Measurements from ENCODE around the gene SHH. TPM values are rescaled to one million over a fixed set of nuclear protein-coding genes. Genes with fewer than 3 reads are reported as not detected.

The SHH gene
- total RNA-seq, 1 experiment from 2014 or later: not detected

DNA sequence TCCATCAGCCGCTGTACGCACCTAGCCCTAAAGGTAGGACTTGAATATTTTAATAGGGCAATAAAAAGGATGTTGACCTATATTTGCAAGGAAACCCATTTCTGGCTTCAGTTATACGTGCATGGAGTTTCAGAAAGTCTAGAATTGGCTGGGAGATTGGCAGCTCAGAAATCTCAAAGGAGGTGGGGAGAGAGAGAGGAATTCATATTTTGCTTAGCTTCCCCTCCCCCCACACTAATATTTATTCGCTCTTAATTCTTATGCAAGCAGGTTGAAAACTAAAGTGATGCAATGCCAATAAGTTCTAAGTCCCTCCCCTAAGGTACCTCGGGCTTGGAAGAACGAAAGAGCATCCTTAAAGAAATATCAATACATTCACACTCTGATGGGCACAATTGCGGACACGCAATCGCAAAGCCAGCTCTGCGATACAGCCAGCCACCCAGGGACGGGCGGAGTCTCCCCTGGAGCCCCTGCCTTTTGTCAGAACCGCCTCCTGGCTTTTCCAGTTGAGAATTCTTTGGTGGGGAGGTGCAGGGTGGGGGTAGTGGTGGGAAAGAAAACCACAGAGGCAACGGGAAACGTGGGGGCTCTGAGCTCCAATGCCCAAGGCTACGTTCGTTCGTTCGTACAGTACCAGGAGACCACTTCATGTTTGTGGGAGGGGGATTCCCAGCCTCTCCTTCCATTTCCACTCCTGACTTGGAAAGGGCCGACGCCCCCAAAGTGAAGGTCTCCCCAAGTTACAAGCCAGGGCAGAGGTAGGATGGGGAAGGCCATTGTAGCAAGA, 1.3 kb downstream of the SHH start:
- Histone ChIP-seq H3K9me3 (replicated peaks) (no peaks in the 10 kb centered on the region), H3K4me1 (replicated peaks) (no peaks in the 10 kb centered on the region), H3K27ac (no peak overlapping the region), H3K27me3 (replicated peaks) (peaks cover 81% of the 10 kb centered on the region), H3K36me3 (no peaks in the 10 kb centered on the region), H3K4me3 (no peak overlapping the region)
- DNase-seq (ENCODE audit: low read depth in 1 of 2, low spot score in 2 of 2): no peak

DNA sequence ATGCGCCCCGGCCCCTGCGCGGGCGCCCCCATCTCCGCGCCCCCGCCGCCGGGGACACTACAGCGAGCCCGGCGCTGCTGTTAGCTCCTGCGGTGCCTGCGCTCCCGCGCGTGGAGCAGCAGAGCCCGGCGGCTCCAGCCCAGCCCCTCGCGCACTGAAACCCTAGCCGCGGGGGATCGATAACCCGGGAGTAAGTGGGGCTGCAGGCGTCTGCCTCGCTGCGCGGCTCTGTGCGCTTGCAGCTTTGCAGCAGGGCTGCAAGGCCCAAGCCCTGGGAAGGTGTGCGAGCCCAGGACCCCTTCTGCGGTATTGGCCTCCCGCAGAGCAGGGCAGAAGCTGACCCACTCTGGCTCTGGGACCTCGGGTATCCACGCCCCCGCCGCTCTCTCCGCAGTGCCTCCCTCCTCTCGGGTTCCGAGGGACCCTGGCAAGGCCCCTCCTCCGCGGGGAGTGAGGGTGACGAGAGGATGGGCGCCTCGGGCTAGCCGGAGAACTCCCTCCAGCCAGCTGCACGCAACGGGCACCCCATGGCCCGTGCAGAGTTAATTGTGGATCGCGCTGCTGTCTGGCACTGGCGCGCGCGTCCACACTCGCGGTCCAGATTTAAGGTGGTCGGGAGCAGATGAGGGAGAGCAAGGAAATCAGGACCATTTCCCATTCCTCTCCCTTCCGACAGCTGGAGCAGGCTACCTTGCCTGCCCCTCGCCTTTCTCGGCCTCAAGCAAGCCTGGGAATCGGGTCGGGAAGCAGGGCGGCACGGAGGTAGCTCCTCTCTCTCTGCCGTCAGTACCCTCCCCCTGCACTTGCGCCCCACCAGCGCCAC, 2.1 kb downstream of the SHH start:
- DNase-seq (ENCODE audit: low read depth in 1 of 2, low spot score in 2 of 2): no peak
- Histone ChIP-seq H3K36me3 (no peaks in the 10 kb centered on the region), H3K4me3 (no peak overlapping the region), H3K27me3 (replicated peaks) (peaks cover 87% of the 10 kb centered on the region), H3K9me3 (replicated peaks) (no peaks in the 10 kb centered on the region), H3K27ac (no peak overlapping the region), H3K4me1 (replicated peaks) (peaks cover 6% of the 10 kb centered on the region)

DNA sequence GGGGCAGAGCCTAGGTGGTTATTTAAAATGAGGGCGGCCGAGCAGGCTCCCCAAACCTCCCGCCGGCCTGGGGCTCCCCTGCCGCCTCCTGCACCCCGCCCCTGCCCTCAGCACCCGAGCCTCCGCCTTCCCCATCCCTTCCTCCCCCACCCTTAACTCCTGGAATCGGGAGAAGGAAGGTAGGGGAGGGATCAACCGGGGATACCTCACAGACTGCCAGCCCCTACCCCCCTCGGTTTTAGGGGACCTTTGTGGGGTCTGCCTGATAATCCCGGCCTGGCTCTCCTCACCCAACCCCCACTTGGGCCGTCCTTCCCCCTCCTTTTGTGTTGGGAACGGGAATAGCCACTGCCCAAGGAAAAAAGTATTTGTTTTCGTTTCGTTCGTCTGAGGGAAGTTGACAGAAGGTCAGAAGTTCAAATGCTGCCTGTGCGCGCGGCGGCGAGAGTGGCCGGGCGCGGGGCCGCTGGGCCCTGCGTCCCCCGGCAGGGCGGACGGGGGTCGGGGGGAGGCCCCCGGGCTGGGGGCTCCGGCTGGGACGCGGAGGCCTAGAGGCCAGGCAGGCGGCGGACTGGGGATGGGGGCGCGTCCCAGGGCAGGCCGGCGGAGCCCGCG, 2.8 kb downstream of the SHH start:
- no peak for DNase-seq (ENCODE audit: low read depth in 1 of 2, low spot score in 2 of 2)
- Histone ChIP-seq H3K9me3 (replicated peaks) (no peaks in the 10 kb centered on the region), H3K36me3 (no peaks in the 10 kb centered on the region), H3K27me3 (replicated peaks) (peaks cover 95% of the 10 kb centered on the region), H3K27ac (no peak overlapping the region), H3K4me3 (no peak overlapping the region), H3K4me1 (replicated peaks) (peaks cover 11% of the 10 kb centered on the region)

DNA sequence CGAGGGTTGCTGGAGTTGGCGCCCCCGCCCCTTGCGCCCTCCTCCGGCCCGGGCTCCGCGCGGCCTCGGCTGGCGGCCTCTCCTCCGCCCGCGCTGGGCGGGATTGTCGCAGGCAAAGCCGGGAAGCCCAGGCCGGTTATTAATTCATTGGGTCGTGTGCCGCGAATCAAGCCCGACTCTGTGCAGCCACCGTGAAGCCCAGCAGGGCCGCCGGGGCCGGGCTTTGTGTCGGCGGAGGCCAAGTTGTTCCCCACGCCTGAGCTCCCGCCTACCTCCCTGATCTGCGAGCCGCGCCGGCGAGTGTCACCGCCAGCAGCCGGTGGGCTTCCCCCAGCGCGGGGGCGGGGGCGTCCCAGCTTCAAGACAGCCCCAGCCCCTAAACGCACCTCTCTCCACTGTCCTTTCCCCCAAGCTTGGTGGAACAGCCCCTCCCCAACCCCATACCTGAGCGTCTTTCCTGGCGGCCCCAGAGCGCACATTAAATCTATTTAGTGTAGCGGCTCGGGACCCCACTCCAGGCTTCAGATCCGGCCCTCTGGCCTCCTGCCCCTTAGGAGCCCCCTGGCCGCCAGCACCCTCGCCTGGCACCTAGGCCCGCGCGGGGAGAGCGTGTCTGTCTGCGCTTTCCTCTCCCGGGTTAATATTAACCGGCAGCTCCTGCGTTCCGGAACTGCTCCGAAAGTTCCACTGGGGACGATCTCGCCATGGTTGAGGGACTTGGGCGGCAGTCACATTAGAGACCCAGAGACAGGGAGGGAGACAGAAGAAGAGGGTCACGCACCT, 3.5 kb downstream of the SHH start:
- no peak for DNase-seq (ENCODE audit: low read depth in 1 of 2, low spot score in 2 of 2)
- no peak overlapping the region for H3K27ac ChIP-seq
- H3K27me3 ChIP-seq (replicated peaks): peaks cover 96% of the 10 kb centered on the region
- no peaks in the 10 kb centered on the region for H3K9me3 ChIP-seq (replicated peaks)
- H3K4me3 ChIP-seq: no peak overlapping the region
- H3K4me1 ChIP-seq (replicated peaks): peaks cover 11% of the 10 kb centered on the region
- H3K36me3 ChIP-seq: no peaks in the 10 kb centered on the region

DNA sequence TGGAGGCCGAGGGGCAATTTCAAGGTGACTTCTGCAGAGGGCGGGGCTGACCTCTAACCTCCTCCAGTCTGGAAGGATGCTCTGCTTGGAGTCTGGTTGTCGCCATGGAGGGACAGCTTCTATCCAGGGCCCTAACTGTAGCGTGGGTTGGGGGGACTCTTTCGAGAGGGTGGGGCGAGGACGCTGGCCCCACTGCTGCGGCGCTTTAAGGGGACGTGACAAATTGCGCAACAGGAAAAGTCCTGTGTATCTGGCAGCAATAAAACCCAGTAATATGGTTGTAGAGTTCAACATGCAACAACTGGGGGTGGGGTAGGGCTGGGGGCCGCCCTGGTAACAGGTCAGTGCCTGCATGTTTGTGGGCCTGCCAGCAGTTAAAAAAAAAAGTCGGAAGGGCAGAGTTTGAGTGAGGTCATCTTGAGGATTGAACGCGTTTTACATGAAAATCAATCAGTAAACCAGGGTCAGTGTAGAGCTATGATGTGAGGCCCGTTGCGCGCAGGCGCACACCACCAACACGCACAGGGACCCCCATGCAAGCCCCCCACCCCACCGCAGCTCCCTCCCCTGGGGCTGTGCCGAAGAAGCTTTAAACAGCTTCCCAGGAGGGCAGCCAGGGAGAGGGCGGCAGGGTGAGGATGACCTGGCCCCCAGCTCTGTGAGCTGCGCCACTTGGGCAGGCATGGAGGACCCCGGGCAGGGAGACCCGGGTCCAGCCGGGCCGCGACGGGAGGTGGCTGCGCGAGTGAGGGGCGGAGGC, 4.3 kb downstream of the SHH start:
- no peak for DNase-seq (ENCODE audit: low read depth in 1 of 2, low spot score in 2 of 2)
- Histone ChIP-seq H3K36me3 (no peaks in the 10 kb centered on the region), H3K4me3 (no peak overlapping the region), H3K27ac (no peak overlapping the region), H3K4me1 (replicated peaks) (peaks cover 11% of the 10 kb centered on the region), H3K9me3 (replicated peaks) (no peaks in the 10 kb centered on the region), H3K27me3 (replicated peaks) (peaks cover 97% of the 10 kb centered on the region)

DNA sequence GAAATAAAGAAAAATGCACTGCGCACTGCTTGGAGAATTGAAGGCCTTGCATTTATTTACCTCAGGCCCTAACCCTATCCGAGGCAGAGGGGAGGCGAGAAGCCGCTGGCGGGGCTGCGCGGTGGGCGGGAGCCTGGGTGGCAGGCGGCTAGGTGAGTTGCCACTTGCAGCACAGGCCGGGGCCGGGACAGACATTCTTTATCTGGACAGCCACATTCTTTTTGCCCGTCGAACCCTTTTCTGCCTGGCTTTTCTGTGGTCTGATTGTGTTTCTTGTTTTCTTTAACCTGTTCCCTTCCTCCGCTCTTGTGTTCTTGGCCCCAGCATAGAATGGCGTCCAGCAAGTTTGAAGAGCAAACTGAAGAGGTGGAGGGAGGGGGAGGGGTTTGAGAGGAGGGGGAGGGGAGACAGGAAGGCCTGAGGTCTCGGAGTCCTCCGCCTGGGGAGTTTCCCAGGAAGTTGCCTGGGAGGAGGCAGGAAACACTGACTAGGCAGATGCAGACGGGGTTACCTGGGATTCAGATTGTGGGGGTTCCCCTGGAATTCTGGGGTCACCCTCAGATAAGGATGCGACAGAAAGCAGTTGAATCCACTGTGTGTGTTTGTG, 5.1 kb downstream of the SHH start:
- peaks cover 11% of the 10 kb centered on the region for H3K4me1 ChIP-seq (replicated peaks)
- peaks cover 95% of the 10 kb centered on the region for H3K27me3 ChIP-seq (replicated peaks)
- H3K9me3 ChIP-seq (replicated peaks): no peaks in the 10 kb centered on the region

DNA sequence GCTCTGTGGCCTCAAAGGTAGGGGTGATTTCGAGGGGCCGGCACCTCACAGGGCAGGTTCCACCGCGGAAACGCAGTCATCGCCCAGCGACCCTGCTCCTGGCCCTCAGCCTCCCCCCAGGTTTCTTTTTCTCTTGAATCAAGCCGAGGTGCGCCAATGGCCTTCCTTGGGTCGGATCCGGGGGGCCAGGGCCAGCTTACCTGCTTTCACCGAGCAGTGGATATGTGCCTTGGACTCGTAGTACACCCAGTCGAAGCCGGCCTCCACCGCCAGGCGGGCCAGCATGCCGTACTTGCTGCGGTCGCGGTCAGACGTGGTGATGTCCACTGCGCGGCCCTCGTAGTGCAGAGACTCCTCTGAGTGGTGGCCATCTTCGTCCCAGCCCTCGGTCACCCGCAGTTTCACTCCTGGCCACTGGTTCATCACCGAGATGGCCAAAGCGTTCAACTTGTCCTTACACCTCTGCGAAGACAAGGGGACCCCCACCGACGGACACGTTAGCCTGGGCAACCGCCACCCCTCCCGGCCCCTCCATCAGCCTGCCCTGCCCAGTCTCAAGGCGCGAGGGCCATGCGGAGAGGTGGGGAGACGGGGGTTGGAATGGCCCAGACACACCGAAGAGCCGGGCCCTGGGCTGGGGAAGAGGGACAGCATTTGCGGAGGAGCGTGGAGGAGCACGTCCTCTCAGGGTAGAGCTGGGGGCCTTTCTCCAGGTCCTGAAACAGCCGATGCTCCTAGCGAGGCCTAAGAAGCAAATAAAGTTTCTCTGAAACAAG, 6.0 kb downstream of the SHH start:
- Histone ChIP-seq H3K4me3 (no peak overlapping the region), H3K4me1 (replicated peaks) (peaks cover 11% of the 10 kb centered on the region), H3K27ac (no peak overlapping the region), H3K36me3 (no peaks in the 10 kb centered on the region), H3K9me3 (replicated peaks) (no peaks in the 10 kb centered on the region), H3K27me3 (replicated peaks) (peaks cover 95% of the 10 kb centered on the region)
- no peak for DNase-seq (ENCODE audit: low read depth in 1 of 2, low spot score in 2 of 2)

More for the DNA sequence above, 5.1 kb downstream of the SHH start:
- Histone ChIP-seq H3K4me3 (no peak overlapping the region), H3K27ac (no peak overlapping the region), H3K36me3 (no peaks in the 10 kb centered on the region)
- DNase-seq (ENCODE audit: low read depth in 1 of 2, low spot score in 2 of 2): no peak

DNA sequence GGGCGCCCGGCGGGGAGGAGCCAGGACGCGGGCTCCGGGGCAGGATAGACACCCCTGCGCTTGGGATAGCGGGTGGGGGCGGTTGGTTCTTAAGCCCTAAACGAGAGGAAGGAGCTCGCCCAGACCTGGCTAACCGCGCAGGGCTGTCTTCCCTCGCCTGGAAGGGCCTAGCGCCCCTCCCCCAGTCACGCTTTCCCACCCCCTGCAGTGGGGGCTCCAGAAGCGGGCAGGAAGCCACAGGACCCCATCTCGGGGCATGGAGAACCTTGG, 6.5 kb downstream of the SHH start:
- H3K4me3 ChIP-seq: no peak overlapping the region
- no peak overlapping the region for H3K27ac ChIP-seq
- DNase-seq (ENCODE audit: low read depth in 1 of 2, low spot score in 2 of 2): no peak
- H3K27me3 ChIP-seq (replicated peaks): peaks cover 93% of the 10 kb centered on the region
- H3K4me1 ChIP-seq (replicated peaks): peaks cover 11% of the 10 kb centered on the region
- H3K9me3 ChIP-seq (replicated peaks): no peaks in the 10 kb centered on the region
- H3K36me3 ChIP-seq: no peaks in the 10 kb centered on the region

DNA sequence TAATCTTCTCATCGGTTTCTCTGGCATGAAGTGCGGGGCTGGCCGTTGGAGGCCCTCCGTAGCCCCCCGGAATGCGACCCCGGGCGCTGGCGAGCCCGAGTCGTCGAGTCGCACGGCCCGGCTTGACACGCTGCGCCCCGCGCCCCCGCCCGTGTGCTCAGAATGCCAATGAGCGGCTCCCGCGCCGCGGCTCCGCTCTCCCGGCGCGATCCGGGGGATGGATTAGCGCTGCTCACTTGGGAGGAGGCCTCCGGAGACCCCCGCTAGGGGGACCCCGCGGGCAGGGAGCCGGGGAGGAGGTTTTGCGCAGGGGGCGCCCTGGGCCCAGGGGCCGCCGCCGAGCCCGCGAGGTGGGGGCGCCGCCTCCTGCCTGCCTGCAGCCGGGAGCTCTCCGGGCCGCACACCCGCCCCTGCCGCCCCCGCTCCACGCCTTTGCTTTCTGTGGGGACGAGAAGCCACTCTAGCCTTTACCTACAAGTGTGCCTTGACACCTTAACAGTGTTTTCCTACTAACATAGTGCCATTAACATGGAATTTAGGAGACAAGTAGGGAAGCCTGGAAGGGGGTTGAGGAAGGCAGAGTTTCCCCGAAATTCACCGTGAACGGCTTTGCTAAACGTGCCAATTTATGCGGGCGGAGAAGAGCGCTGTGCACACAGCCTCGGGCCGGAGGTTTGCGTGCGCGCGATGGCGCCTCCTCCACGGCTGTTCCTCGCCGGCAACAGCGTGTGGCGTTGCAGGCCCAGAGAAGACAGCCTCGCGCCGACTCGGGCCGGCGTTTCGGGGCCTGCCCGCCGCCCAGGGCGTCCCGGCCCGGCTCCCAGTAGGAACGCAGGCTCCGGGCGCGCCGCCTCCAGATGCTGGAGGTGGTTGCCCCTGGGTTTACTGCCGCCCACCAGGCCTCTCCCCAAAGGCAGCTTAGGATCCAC, 7.1 kb downstream of the SHH start:
- peaks cover 11% of the 10 kb centered on the region for H3K4me1 ChIP-seq (replicated peaks)
- H3K27me3 ChIP-seq (replicated peaks): peaks cover 93% of the 10 kb centered on the region
- H3K27ac ChIP-seq: no peak overlapping the region
- peak overlapping the region; percentile 7; the same call in 1 of the 2 replicates for H3K4me3 ChIP-seq
- peak in 1 of 2 experiments; percentile 41 for DNase-seq (ENCODE audit: low read depth in 1 of 2, low spot score in 2 of 2)
- no peaks in the 10 kb centered on the region for H3K36me3 ChIP-seq
- no peaks in the 10 kb centered on the region for H3K9me3 ChIP-seq (replicated peaks)

DNA sequence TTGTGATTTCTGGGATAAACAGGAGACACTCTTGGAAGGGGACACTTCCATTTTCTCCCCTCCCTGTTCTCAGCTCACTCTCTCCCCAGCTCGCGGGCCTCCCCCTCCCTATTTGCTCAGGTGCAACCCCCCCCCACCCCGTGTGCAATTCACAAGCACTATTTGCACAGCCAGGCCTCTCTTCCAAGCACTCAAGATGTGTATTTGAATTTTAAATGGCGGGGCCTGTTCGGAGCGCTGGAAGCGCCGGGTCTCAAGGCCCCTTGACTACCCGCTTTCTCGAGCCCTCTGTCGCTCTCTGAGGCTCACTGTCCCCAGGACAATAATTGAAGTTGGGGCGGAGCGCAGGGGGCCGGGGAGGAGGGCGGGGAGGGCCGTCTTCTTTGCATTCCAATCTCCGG, 7.8 kb downstream of the SHH start:
- H3K36me3 ChIP-seq: no peaks in the 10 kb centered on the region
- DNase-seq (ENCODE audit: low read depth in 1 of 2, low spot score in 2 of 2): no peak
- peaks cover 91% of the 10 kb centered on the region for H3K27me3 ChIP-seq (replicated peaks)
- no peaks in the 10 kb centered on the region for H3K9me3 ChIP-seq (replicated peaks)
- H3K4me3 ChIP-seq: no peak overlapping the region
- no peak overlapping the region for H3K27ac ChIP-seq
- H3K4me1 ChIP-seq (replicated peaks): peaks cover 11% of the 10 kb centered on the region
